ENCODE data around the gene CAPRIN2. TPM values are rescaled to one million over a fixed set of nuclear protein-coding genes. Genes with fewer than 3 reads are reported as not detected.

Gene CAPRIN2
- total RNA-seq, 1 experiment from 2014 or later, result 123 TPM

DNA sequence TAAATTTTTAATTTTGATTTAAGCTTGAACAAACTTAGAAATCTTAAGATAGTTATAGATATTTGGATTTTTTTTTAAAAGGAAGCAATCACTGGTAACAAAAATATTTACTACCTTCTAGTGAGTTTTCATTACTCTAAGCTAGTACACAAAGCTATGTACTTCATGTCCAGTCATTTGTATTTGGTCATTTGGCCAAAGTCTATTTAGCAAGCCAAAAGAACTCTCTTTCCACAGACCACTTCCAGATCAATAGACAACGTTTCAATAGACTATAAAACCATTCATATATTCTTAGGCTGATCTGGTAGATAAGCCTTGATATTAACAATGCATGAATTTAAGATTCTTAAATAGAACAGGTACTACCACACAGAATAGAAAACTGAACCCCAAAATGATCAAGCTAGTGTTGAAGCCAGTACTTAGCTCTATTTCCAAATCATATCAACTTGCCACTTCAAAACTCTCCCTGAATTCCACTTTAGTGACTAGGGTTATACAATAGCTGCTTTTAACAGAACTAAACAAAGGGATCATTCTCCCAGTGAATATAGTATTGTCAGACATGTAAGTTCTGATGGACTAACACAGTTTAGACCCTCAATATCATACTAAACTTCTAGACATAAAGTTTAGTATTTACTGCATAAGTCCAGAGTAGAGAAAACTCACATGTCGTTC lies 21.7 kb downstream of the CAPRIN2 start:
- Histone ChIP-seq H3K4ac (ENCODE audit: low read depth, low read length) (no peak overlapping the region), H2BK15ac (ENCODE audit: low read depth, low read length) (no peak overlapping the region), H4K8ac (replicated peaks; ENCODE audit: insufficient read length, low read depth, low read length) (no peak overlapping the region), H3K56ac (ENCODE audit: insufficient read length, low read depth, low read length) (no peak overlapping the region), H2AFZ (ENCODE audit: low read length) (no peak overlapping the region), H3K27ac (ENCODE audit: insufficient read length, low read depth, low read length) (no peak overlapping the region), H4K5ac (ENCODE audit: insufficient read length, low read depth, low read length) (no peak overlapping the region), H2AK5ac (ENCODE audit: insufficient read length, low read length) (no peak overlapping the region), H4K91ac (ENCODE audit: insufficient read length, low read depth, low read length) (no peak overlapping the region), H3T11ph (ENCODE audit: low read length) (no peak overlapping the region), H3K4me1 (ENCODE audit: insufficient read depth, low read length) (no peaks in the 10 kb centered on the region; the same call in 1 of the 2 replicates), H2BK5ac (ENCODE audit: insufficient read length, low read length) (no peak overlapping the region), H3K27me3 (ENCODE audit: insufficient read depth, low read length) (no peaks in the 10 kb centered on the region), H3K79me2 (ENCODE audit: insufficient read depth, low read length) (no peaks in the 10 kb centered on the region), H3K9ac (ENCODE audit: extremely low read depth, insufficient read length, low read length) (no peak overlapping the region), H3K23me2 (ENCODE audit: insufficient read length, low read depth, low read length, poor library complexity, severe bottlenecking) (no peaks in the 10 kb centered on the region), H3K18ac (ENCODE audit: insufficient read length, low read depth, low read length) (no peak overlapping the region), H4K20me1 (ENCODE audit: control insufficient read depth, insufficient read depth, insufficient read length) (no peaks in the 10 kb centered on the region), H2BK12ac (ENCODE audit: insufficient read length, low read depth, low read length) (no peak overlapping the region), H2BK120ac (ENCODE audit: low read depth, low read length, poor library complexity, severe bottlenecking) (no peak overlapping the region), H2BK20ac (ENCODE audit: low read depth, low read length, poor library complexity, severe bottlenecking) (no peak overlapping the region), H3K14ac (ENCODE audit: insufficient read depth, low read length) (no peak overlapping the region), H3K4me2 (ENCODE audit: insufficient read depth, insufficient read length, low read length) (no peak overlapping the region), H3K9me3 (ENCODE audit: control insufficient read depth, low read depth, low read length) (no peaks in the 10 kb centered on the region), H3K79me1 (ENCODE audit: insufficient read depth, low read depth, low read length, poor library complexity, severe bottlenecking) (no peaks in the 10 kb centered on the region), H3K23ac (ENCODE audit: insufficient read length, low read depth, low read length) (no peak overlapping the region)
- TF ChIP-seq, protein P1, sequence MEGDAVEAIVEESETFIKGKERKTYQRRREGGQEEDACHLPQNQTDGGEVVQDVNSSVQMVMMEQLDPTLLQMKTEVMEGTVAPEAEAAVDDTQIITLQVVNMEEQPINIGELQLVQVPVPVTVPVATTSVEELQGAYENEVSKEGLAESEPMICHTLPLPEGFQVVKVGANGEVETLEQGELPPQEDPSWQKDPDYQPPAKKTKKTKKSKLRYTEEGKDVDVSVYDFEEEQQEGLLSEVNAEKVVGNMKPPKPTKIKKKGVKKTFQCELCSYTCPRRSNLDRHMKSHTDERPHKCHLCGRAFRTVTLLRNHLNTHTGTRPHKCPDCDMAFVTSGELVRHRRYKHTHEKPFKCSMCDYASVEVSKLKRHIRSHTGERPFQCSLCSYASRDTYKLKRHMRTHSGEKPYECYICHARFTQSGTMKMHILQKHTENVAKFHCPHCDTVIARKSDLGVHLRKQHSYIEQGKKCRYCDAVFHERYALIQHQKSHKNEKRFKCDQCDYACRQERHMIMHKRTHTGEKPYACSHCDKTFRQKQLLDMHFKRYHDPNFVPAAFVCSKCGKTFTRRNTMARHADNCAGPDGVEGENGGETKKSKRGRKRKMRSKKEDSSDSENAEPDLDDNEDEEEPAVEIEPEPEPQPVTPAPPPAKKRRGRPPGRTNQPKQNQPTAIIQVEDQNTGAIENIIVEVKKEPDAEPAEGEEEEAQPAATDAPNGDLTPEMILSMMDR (conservative IDR thresholded peaks at IDR 0.05), result no peak
- Mint-ChIP-seq H3K9me3 (no peaks in the 10 kb centered on the region), H3K36me3 (ENCODE audit: insufficient read depth in 1 of 3, low read depth in 3 of 3) (peaks cover 23 to 89% (median 41%) of the 10 kb centered on the region in 3 experiments; a peak in 6 of 7 replicates), H3K27me3 (ENCODE audit: low read depth) (no peaks in the 10 kb centered on the region), H3K4me1 (no peaks in the 10 kb centered on the region), H3K4me3 (no peak overlapping the region), H3K27ac (no peak overlapping the region)
- WGBS (ENCODE audit: extremely low coverage, insufficient read length, low lambda C conversion rate), result no CpG with 5 or more reads among the region's 2 CpGs
- DNase-seq, result no peak

Measured in H9 (cell line).